Inferior parietal cortex (tissue), 1 donor: ENCODE results near the gene LRRC45.

Source experiments
- DNase-seq: peaks from one replicate; pipeline ENCODE4 v3.0.0-alpha.2; 2016; ENCODE audit errors: extremely low spot score

LRRC45 gene

DNA sequence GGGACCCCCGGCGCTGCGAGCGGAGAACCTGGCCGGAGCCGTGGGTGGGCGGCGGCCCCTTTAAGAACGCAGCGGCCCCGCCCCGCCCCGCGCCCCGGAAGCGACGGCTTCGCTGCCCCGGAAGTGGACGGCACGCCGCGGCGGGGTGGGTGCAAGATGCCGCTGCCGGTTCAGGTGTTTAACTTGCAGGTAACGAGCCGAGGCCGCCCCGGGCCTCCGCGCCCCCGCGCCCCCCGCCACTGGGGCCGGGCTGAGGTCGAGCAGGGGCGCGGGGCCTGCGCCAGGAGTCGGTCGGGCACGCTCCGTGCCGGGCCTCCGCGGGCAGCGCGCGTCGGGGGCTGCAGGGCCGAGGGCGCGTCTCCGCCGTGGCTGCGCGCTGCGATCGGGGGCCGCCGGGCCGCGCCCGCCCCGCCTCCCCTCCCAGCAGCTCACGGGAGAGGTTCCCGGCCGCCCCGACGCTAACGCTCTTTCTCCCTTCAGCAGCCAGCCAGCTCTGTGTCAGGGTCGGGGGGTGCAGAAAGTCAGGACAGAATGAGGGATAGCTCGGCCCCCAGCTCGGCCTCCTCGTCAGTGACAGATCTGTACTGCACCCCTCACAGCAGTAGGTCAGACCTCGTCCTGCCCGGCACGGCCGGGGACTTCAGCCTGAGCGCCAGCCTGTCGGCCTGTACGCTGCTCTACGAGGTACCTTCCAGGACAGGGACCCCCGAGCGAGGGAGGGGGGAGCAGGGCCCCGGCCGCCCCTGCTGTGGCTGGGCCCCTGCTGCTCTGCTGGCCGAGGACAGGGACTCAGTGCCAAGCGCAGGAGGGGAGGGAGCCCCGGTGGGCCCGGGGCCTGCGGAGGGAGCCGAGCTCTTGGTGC is 28.9 kb downstream of the LRRC45 start, which contains the start of the genes GPS1 and RFNG:
TSS of gene GPS1 (plus strand) at position 123 of the 862 bp plus-strand sequence. CDS start at position 157, 34 bp downstream.
TSS of gene RFNG (minus strand) at position 36 of the 862 bp plus-strand sequence. CDS start 45 bp downstream, outside the sequence.
- DNase-seq, result peak; percentile 69

DNA sequence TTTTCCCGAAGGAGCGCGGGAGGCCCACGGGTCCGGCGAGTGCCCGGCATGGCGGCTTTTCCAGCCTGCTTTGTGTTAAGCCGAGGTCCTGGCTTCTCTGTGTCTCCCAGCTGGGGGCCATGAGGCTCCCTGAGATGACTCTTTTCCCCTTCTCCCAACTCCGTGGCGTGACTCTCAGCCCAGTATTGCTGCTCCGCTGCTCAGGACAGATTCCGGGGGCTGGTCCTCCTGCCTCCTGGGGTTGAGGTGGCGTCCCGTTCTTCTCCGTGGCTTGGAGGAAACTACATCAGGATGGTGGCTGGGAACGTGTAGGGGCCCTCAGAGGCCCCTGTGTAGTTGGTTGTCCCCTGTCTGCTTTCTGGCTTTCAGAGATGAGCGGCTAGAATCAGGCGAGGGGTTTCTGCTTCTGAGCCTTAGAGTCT is 29.5 kb downstream of the LRRC45 start:
- DNase-seq, result no peak

DNA sequence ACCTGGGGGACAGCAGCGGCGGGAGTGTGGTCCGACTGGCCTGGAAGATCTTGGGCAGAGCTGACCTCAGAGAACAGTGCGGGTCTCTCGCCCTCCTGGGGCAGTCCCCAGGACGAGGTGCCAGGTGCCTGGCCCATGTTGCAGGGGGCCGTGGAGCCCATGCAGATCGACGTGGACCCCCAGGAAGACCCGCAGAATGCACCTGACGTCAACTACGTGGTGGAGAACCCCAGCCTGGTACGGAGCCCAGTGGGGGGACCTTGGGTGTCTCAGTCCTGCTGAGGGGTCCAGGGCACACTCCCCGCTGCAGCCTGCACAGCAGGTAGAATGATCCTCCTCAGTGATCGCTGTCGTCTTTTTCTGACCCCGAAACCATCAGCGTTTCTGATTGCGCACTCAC is 30.0 kb downstream of the LRRC45 start:
- no peak for DNase-seq

DNA sequence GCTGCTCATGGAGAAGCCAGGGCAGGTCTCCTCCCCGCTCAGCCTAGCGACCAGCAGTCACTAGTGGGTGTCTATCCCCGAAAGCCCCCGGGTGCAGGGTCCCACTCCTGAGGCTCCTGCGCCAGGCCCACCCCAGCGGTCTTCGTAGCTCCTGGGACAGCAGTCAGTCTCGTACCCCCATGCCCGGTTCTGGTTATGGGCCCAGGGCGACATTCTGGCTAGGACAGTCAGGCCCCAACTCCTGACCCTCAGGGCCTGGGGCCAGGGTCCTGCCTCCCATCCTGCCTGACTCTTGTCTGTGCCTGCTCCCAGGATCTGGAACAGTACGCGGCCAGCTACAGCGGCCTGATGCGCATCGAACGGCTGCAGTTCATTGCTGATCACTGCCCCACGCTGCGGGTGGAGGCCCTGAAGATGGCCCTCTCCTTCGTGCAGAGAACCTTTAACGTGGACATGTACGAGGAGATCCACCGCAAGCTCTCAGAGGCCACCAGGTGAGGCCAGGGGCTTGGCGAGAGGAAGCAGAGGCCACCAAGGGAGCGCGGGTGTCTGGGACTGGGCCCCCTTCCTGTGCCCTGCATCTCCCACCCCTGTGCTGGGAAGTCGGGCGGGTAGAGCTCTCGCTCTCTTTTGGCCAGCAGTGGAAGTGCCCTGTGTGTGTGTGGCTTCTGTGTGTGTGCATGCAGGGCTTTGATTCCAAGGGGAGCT is 30.6 kb downstream of the LRRC45 start:
- no peak for DNase-seq

DNA sequence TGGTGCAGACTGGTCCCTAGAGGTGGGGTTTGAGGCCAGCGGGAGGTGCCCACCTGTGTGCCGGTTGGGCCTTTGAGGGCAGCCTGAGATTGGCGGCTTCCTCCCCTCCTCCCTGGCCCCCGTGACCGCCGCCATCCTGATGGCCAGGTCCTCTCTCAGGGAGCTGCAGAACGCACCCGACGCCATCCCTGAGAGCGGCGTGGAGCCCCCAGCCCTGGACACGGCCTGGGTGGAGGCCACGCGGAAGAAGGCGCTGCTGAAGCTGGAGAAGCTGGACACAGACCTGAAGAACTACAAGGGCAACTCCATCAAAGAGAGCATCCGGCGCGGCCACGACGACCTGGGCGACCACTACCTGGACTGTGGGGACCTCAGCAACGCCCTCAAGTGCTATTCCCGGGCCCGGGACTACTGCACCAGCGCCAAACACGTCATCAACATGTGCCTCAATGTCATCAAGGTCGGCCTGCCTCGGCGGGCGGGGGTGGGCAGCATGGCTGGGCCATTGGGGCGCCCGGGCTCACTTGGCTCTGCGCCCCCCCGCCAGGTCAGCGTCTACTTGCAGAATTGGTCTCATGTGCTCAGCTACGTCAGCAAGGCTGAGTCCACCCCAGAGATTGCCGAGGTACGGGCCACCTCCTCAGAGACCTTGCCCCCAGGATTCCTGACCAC is 31.4 kb downstream of the LRRC45 start:
- no peak for DNase-seq

DNA sequence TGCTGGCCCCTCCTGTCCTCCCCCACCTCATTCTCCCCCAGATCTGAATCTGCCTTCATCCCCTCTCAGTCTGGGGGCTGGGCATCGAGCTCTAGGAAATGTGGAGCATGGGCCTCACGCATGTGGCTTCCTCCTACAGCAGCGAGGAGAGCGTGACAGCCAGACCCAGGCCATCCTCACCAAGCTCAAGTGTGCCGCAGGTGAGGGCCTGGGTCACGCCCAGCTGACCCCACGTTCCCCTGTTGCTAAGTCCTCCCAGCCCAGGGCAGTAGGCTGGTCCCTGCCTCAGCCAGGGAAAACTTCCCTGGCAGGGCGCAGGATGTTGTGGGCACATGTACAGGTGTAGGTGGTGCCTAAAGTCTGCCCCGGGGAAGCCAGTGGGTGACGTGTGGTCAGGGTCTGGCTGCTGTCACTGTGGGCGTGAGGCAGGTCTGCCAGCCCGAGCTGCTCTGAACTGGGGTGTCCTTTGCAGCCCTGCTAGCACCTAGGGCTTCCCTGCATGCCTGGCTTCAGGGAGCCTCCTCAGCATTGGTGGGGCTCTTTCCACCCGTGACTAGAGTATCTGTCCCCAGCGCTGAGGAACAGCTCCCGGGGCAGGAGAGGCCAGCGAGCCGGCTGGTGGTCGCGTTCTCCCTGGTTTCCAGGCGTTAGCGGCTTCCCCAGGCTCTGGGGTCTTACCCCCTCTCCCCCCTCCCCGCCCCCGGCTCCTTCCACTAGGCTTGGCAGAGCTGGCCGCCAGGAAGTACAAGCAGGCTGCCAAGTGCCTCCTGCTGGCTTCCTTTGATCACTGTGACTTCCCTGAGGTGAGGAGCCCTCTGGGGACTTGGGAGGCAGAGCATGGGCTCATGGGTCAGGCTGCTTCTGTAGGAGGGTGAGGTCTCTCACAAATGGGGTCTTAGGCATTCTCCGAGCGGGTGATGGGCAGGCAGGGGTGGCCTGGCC is 32.2 kb downstream of the LRRC45 start:
- DNase-seq, result no peak

- DNase-seq, result no peak
These were observed 33.0 kb downstream of the LRRC45 start for GRCh38 chr17:82055965-82056728.

GRCh38 chr17:82056729-82057621 is 33.9 kb downstream of the LRRC45 start:
- DNase-seq, result no peak

DNA sequence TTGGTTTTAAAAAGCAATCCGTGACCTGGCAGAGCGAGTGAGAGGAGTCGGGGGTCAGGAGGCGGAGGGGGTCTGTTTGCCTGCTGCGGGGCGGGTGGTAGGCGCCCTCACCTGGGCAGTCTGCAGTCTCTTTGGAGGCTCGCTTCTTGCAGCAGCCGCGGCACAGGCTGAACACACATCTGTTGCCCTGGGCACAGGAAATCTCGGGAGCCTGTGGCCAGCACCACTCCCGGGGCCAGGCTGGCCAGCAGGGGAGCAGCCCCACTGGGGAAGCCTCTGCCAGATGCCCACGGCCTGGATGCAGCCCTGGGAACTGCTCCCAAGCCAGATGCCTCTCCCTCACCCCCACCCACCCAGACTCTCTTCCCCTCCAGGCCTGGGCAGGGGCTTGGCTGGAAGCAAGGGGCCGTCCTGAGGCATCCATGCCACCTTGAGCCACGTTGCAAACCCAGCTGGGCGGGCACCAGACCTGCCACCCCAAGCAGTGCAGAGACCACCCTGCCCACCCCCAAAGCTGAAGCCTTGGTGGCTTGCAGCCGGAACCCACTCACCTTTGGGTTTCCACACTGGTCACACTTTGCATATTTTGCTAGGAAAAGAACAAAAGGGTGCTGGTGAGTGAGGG is 35.2 kb downstream of the LRRC45 start:
- DNase-seq, result no peak

- DNase-seq, result no peak
These were observed 35.7 kb downstream of the LRRC45 start for GRCh38 chr17:82058855-82059249.

GRCh38 chr17:82059272-82060000 is 36.3 kb downstream of the LRRC45 start:
- no peak for DNase-seq

- DNase-seq, result no peak
These were observed 36.9 kb downstream of the LRRC45 start for GRCh38 chr17:82060001-82060380.

GRCh38 chr17:82060614-82061013 is 37.5 kb downstream of the LRRC45 start:
- DNase-seq, result no peak

DNA sequence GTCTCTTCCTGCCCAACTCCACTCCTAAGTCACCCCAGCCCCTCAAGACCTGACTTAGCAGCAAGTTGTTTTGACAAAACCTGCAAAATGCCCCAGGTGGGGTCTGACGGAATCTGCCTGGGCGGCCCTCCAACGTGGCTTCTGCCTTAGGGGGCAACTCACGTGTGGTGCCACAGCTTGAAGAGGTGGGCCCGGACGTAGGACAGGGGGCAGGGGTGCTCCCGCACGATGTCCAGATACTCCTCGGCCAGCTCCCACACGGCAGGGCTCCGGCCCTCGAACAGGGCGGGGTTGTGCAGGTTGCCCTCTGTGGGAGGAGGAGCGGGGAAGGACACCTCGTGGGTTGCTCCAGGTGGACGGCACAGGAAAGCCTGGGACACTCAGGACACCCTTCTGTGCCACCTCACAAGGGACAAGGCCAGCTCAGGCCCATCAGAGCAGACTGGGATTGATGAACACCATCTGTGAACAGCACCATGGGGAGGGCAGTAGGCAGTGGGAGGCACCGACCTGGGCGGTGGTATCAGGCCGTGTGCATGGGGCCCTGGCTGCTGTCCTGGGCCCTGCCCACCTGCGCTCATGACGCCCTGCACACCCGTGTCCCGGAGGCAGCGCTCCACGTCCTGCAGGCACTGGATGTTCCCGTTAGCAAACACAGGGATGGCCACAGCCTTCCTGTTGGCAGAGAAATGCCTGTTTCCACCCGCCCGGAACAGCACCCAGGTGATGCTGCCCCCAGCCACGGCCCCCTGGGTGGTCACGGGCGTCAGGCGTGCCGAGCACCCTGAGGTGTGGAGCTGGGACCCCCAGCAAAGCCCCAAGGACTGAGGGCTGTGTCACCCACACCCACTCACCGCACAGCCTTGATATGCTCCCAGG is 38.2 kb downstream of the LRRC45 start:
- no peak for DNase-seq

GRCh38 chr17:82062076-82062983 is 39.2 kb downstream of the LRRC45 start:
- no peak for DNase-seq

DNA sequence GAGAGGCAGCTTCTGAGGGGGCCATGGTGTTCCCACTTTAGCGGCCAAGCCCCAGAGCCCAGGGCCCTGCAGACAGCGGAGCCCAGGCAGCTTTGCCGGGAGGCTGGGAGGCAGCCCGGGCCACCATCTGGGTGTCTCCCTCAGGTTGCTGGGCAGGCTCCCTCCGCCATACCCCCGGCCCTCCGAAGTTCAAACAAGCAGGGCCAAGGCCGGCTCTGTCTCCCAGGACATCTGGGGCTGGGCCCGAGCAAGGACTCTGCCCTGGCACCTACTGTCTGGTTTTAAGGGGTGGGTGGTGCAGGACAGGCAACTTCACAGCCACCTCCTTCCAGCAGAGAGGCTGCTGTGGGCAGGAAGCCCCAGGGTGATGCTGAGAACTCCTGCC is 39.9 kb downstream of the LRRC45 start:
- DNase-seq, result no peak
